ENCODE measurements around the gene A3GALT2.

Gene A3GALT2

GRCh38 chr1:33273406-33273805 lies 47.5 kb downstream of the A3GALT2 start:
- Histone ChIP-seq H3K27ac (ENCODE audit: low read depth in 2 of 2, low read length in 2 of 2) (no peak overlapping the region), H3K36me3 (ENCODE audit: control insufficient read depth in 2 of 2, insufficient read depth in 2 of 2, low read length in 2 of 2) (peaks cover 3 to 20% of the 10 kb centered on the region in 2 donors), H3K4me1 (ENCODE audit: control insufficient read depth in 2 of 2, insufficient read depth in 2 of 2, low read length in 2 of 2) (no peaks in the 10 kb centered on the region), H3K9me3 (ENCODE audit: control insufficient read depth in 2 of 2, low read length in 2 of 2) (no peaks in the 10 kb centered on the region), H3K27me3 (ENCODE audit: control insufficient read depth in 2 of 2, insufficient read depth in 2 of 2, low read length in 2 of 2) (no peaks in the 10 kb centered on the region), H3K9ac (ENCODE audit: low read depth in 1 of 2, low read length in 2 of 2) (no peak overlapping the region), H3K4me3 (ENCODE audit: low read length in 2 of 2) (no peak overlapping the region)

- no peaks in the 10 kb centered on the region for H3K4me1 ChIP-seq (ENCODE audit: control insufficient read depth in 2 of 2, insufficient read depth in 2 of 2, low read length in 2 of 2)
These were observed 48.0 kb downstream of the A3GALT2 start for GRCh38 chr1:33272930-33273329.

DNA sequence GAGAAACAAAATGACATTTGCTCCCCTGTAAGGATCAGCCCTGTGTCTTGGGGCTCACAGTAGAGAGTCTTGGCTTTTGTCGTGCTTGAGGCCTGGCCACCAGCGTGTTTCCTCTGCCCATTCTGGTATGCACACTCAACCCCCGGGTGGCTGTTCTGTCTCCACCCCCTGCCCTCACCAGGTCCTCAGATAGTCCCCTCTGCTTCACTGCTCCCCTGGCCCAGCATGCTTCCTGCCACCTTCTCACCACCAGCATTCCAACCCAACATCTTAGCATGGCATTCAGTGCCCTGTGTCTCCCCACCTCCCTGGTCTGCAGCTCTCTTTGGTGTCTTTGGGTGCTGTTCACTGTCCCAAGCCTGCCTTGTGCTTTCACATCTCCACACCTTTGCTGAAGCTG lies 48.4 kb downstream of the A3GALT2 start:
- no peaks in the 10 kb centered on the region for H3K4me1 ChIP-seq (ENCODE audit: control insufficient read depth in 2 of 2, insufficient read depth in 2 of 2, low read length in 2 of 2)
- H3K27ac ChIP-seq (ENCODE audit: low read depth in 2 of 2, low read length in 2 of 2), result no peak overlapping the region
- peaks cover 3 to 18% of the 10 kb centered on the region in 2 donors for H3K36me3 ChIP-seq (ENCODE audit: control insufficient read depth in 2 of 2, insufficient read depth in 2 of 2, low read length in 2 of 2)
- no peaks in the 10 kb centered on the region for H3K27me3 ChIP-seq (ENCODE audit: control insufficient read depth in 2 of 2, insufficient read depth in 2 of 2, low read length in 2 of 2)
- H3K9ac ChIP-seq (ENCODE audit: low read depth in 1 of 2, low read length in 2 of 2), result no peak overlapping the region
- no peak overlapping the region for H3K4me3 ChIP-seq (ENCODE audit: low read length in 2 of 2)
- H3K9me3 ChIP-seq (ENCODE audit: control insufficient read depth in 2 of 2, low read length in 2 of 2), result no peaks in the 10 kb centered on the region

More at GRCh38 chr1:33272930-33273329, 48.0 kb downstream of the A3GALT2 start:
- Histone ChIP-seq H3K27ac (ENCODE audit: low read depth in 2 of 2, low read length in 2 of 2) (no peak overlapping the region), H3K36me3 (ENCODE audit: control insufficient read depth in 2 of 2, insufficient read depth in 2 of 2, low read length in 2 of 2) (peaks cover 3 to 20% of the 10 kb centered on the region in 2 donors), H3K9ac (ENCODE audit: low read depth in 1 of 2, low read length in 2 of 2) (no peak overlapping the region), H3K27me3 (ENCODE audit: control insufficient read depth in 2 of 2, insufficient read depth in 2 of 2, low read length in 2 of 2) (no peaks in the 10 kb centered on the region), H3K9me3 (ENCODE audit: control insufficient read depth in 2 of 2, low read length in 2 of 2) (no peaks in the 10 kb centered on the region), H3K4me3 (ENCODE audit: low read length in 2 of 2) (no peak overlapping the region)

- Histone ChIP-seq H3K27ac (ENCODE audit: low read depth in 2 of 2, low read length in 2 of 2) (no peak overlapping the region), H3K4me1 (ENCODE audit: control insufficient read depth in 2 of 2, insufficient read depth in 2 of 2, low read length in 2 of 2) (no peaks in the 10 kb centered on the region), H3K9ac (ENCODE audit: low read depth in 1 of 2, low read length in 2 of 2) (no peak overlapping the region)
These were observed 49.0 kb downstream of the A3GALT2 start for GRCh38 chr1:33271666-33272505.

DNA sequence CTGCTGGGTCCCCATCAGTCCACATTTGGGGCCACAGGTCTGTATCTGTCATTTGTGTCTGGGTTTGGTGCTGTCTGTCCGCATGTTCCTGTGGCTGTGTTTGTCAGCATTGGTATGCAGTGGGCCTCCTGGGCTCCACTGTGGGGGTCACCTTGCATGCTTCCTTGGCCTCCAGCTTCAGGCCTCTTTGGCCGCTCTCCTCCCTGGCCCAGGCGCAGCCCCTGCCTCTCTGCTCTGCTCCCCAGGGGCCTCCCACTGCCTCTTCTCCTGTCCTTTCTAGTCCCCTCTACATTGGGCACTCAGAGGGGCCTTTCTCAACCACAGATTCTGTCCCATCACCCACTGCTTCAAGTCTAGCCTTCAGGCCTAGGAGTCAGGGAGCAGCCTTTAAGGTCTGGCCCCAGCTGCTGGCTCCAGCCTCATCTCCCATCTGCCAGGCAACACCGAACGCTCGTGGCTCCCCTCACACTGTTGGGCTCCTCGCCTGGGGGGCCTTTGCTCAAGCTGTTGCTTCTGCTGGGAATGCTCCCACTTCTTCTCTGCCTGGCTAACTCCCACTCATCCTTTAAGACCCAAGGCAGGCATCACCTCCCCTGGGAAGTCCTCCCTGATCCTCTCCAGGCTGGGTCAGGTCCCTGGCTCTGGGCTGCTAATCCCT lies 50.0 kb downstream of the A3GALT2 start:
- H3K9me3 ChIP-seq (ENCODE audit: control insufficient read depth in 2 of 2, low read length in 2 of 2), result no peaks in the 10 kb centered on the region
- no peak overlapping the region for H3K4me3 ChIP-seq (ENCODE audit: low read length in 2 of 2)
- H3K36me3 ChIP-seq (ENCODE audit: control insufficient read depth in 2 of 2, insufficient read depth in 2 of 2, low read length in 2 of 2), result peaks cover 0 to 11% of the 10 kb centered on the region in 2 donors
- no peak overlapping the region for H3K9ac ChIP-seq (ENCODE audit: low read depth in 1 of 2, low read length in 2 of 2)
- no peak overlapping the region for H3K27ac ChIP-seq (ENCODE audit: low read depth in 2 of 2, low read length in 2 of 2)
- H3K27me3 ChIP-seq (ENCODE audit: control insufficient read depth in 2 of 2, insufficient read depth in 2 of 2, low read length in 2 of 2), result no peaks in the 10 kb centered on the region
- no peaks in the 10 kb centered on the region for H3K4me1 ChIP-seq (ENCODE audit: control insufficient read depth in 2 of 2, insufficient read depth in 2 of 2, low read length in 2 of 2)

More at GRCh38 chr1:33271666-33272505, 49.0 kb downstream of the A3GALT2 start:
- Histone ChIP-seq H3K9me3 (ENCODE audit: control insufficient read depth in 2 of 2, low read length in 2 of 2) (no peaks in the 10 kb centered on the region), H3K4me3 (ENCODE audit: low read length in 2 of 2) (no peak overlapping the region), H3K36me3 (ENCODE audit: control insufficient read depth in 2 of 2, insufficient read depth in 2 of 2, low read length in 2 of 2) (peaks cover 2 to 13% of the 10 kb centered on the region in 2 donors), H3K27me3 (ENCODE audit: control insufficient read depth in 2 of 2, insufficient read depth in 2 of 2, low read length in 2 of 2) (no peaks in the 10 kb centered on the region)

DNA sequence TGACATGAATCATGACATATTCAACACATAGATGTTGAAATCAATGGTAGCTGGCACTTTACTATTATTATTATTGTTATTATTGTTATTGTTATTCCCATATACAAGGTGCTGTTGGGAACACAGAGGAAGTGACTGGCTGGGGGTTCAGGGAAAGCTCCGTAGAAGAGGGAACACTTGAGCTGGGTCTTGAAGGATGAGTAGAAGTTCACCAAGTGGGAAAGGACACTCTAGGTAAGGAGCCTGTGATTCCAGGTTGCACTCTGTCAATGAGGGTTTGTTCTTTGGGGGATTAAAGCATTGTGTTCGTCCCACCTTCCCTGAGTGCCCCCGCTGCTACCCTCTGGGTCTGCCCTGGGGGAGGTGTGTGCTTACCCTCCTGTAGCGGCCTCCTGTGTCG lies 50.5 kb downstream of the A3GALT2 start:
- Histone ChIP-seq H3K36me3 (ENCODE audit: control insufficient read depth in 2 of 2, insufficient read depth in 2 of 2, low read length in 2 of 2) (peaks cover 0 to 11% of the 10 kb centered on the region in 2 donors), H3K9me3 (ENCODE audit: control insufficient read depth in 2 of 2, low read length in 2 of 2) (no peaks in the 10 kb centered on the region), H3K4me3 (ENCODE audit: low read length in 2 of 2) (no peak overlapping the region), H3K27ac (ENCODE audit: low read depth in 2 of 2, low read length in 2 of 2) (no peak overlapping the region), H3K27me3 (ENCODE audit: control insufficient read depth in 2 of 2, insufficient read depth in 2 of 2, low read length in 2 of 2) (no peaks in the 10 kb centered on the region), H3K4me1 (ENCODE audit: control insufficient read depth in 2 of 2, insufficient read depth in 2 of 2, low read length in 2 of 2) (no peaks in the 10 kb centered on the region), H3K9ac (ENCODE audit: low read depth in 1 of 2, low read length in 2 of 2) (no peak overlapping the region)

GRCh38 chr1:33269621-33270020 lies 51.3 kb downstream of the A3GALT2 start:
- Histone ChIP-seq H3K9me3 (ENCODE audit: control insufficient read depth in 2 of 2, low read length in 2 of 2) (no peaks in the 10 kb centered on the region), H3K4me3 (ENCODE audit: low read length in 2 of 2) (no peak overlapping the region), H3K27me3 (ENCODE audit: control insufficient read depth in 2 of 2, insufficient read depth in 2 of 2, low read length in 2 of 2) (no peaks in the 10 kb centered on the region), H3K36me3 (ENCODE audit: control insufficient read depth in 2 of 2, insufficient read depth in 2 of 2, low read length in 2 of 2) (peaks cover 0 to 11% of the 10 kb centered on the region in 2 donors), H3K27ac (ENCODE audit: low read depth in 2 of 2, low read length in 2 of 2) (no peak overlapping the region), H3K4me1 (ENCODE audit: control insufficient read depth in 2 of 2, insufficient read depth in 2 of 2, low read length in 2 of 2) (no peaks in the 10 kb centered on the region), H3K9ac (ENCODE audit: low read depth in 1 of 2, low read length in 2 of 2) (no peak overlapping the region)

DNA sequence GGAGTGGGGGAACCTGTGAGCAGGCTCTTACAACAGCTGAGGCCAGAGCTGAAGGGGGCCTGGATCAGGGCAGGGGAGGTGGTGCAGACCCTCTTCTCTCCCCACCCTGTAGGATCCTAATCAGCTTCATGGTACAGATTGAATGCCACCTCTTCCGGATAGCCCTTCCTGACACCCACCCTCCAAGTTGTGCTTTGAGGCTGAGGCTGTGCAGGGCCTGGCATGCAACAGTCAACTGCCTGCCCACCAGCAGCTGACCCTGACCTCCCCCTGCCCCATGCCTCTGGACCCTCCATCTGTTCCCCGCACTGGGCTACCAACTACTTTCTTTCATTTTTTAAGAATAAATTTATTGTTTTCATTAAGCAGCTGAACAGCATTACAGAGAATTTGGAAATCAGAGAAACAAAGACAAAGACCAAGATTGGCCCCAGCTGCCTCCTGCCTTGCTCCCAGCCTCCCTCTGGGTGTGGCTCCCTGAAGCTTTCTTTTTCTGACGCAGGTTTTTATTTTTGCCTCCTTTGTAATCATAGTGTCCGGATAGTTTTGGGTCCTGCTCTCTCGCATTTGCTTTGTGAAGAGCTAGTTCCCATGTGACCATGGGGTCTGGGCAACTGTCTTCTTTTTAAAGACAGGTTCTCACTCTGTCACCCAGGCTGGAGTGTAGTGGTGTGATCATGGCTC lies 51.8 kb downstream of the A3GALT2 start:
- H3K36me3 ChIP-seq (ENCODE audit: control insufficient read depth in 2 of 2, insufficient read depth in 2 of 2, low read length in 2 of 2), result peaks cover 0 to 11% of the 10 kb centered on the region in 2 donors
- H3K27ac ChIP-seq (ENCODE audit: low read depth in 2 of 2, low read length in 2 of 2), result no peak overlapping the region
- no peaks in the 10 kb centered on the region for H3K27me3 ChIP-seq (ENCODE audit: control insufficient read depth in 2 of 2, insufficient read depth in 2 of 2, low read length in 2 of 2)
- H3K9ac ChIP-seq (ENCODE audit: low read depth in 1 of 2, low read length in 2 of 2), result no peak overlapping the region
- H3K4me3 ChIP-seq (ENCODE audit: low read length in 2 of 2), result no peak overlapping the region
- H3K4me1 ChIP-seq (ENCODE audit: control insufficient read depth in 2 of 2, insufficient read depth in 2 of 2, low read length in 2 of 2), result no peaks in the 10 kb centered on the region
- H3K9me3 ChIP-seq (ENCODE audit: control insufficient read depth in 2 of 2, low read length in 2 of 2), result no peaks in the 10 kb centered on the region

DNA sequence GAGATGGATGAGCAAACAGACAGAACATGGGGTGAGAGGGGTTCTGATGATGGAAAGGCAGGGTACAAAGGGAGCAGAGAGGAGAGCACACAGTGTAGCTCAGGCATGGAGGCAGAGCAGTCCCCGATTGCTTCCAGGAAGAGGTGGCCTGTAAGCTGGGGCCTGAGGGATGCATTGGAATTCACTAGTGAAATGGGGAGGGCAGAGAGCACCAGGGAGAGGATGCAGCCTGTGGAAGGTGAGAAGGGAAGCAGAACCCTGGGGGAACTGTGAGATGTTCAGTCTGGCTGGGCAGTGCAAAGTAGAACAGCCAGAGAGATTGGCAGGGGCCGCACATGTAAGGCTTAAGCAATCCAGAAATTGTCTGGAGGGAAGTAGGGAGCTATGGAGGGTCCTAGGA lies 52.4 kb downstream of the A3GALT2 start:
- Histone ChIP-seq H3K4me1 (ENCODE audit: control insufficient read depth in 2 of 2, insufficient read depth in 2 of 2, low read length in 2 of 2) (no peaks in the 10 kb centered on the region), H3K9me3 (ENCODE audit: control insufficient read depth in 2 of 2, low read length in 2 of 2) (no peaks in the 10 kb centered on the region), H3K4me3 (ENCODE audit: low read length in 2 of 2) (no peak overlapping the region), H3K27me3 (ENCODE audit: control insufficient read depth in 2 of 2, insufficient read depth in 2 of 2, low read length in 2 of 2) (no peaks in the 10 kb centered on the region), H3K9ac (ENCODE audit: low read depth in 1 of 2, low read length in 2 of 2) (no peak overlapping the region), H3K27ac (ENCODE audit: low read depth in 2 of 2, low read length in 2 of 2) (no peak overlapping the region), H3K36me3 (ENCODE audit: control insufficient read depth in 2 of 2, insufficient read depth in 2 of 2, low read length in 2 of 2) (peaks cover 0 to 11% of the 10 kb centered on the region in 2 donors)
